IPS-NIHi7 (cell line): Measurements from ENCODE around the gene TMEM107.
A peak's percentile ranks its signal among the peaks of the same experiment; 100 is the strongest.

ENCODE experiments used
- DNase-seq: peaks from one replicate; pipeline ENCODE4 v3.0.0; 2012; ENCODE audit warnings: mixed read lengths; ENCODE audit errors: extremely low spot score

Gene TMEM107

DNA sequence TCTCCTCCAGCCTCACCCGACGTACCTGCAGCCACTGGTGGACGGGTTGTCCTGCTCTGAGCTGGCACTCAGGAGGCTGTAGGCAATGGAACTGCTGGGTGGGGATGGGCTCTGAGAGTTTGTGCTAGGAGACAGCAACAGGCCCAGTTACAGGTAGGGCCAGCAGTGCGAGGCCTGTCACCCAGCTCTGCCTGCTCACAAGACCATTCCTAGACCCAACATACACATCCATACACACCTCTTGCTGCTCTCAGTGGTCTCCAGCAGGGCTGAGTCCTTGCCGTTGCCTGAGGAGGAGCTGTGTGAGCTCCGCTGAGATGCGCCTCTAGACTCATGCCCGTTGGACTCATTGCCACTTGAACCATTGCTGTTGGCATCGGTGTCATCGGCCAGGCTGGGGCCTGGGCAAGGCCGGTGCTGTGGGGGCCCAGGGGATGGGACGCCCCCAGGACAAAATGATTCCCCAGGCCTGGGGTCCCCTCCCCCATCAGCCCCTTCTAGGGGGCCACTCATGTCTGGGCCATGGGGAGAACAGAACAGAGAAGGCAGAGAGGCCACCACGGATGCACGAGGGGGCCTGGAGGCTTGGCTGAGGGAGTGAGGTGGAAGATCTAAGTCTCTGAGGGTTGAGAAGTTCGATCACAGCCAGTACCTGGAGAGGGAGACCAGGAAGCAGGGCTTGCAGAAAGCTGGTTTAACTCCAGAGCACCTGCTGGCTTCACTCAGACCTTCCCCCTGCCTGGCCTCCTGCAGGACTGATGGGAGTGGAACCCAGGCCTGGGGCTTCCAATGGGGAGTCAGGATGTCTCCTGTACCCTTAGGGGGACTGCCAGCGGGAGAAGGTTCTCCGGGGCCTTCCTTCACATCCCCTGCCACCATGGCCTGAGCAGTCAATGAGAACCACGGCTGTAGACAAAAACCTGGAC, 25.7 kb downstream of the TMEM107 start:
- DNase-seq: no peak

DNA sequence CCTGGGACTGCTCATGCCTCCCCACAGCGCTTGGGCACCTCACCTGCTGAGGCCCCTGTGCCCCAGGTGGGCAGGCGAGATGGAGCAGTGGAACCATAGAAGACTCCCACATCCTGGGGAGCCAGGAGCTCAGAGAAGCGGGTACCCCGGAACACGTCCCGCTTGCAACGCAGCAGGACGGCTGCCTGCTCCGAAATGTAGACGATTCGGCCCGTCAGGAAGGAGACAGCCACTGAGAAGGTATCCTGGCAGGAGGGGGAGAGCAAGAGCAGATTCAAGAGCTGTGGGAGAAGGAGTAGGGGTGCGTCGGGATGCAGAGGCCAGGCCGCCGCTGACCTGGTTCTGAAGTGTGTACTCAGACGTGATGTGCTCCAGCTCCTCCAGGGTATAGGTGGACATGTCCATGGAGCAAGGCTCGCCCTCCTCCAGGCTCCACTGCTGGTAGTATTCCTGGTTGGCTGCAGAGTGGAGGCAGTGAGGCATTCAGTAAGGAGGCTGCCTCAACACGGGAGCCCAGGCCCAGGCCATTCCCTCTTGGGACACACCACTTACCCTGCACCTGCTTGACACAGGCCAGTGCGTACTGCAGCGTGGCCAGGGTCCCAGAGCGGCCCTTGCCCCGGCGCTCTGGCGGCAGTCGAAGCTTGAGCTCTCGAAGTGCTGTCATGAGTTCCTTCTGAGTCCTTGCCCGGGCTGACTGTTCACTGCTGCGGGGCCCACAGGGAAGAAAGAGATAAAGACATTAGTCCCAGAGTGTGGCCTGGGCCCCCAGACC, 26.6 kb downstream of the TMEM107 start:
- DNase-seq: no peak

DNA sequence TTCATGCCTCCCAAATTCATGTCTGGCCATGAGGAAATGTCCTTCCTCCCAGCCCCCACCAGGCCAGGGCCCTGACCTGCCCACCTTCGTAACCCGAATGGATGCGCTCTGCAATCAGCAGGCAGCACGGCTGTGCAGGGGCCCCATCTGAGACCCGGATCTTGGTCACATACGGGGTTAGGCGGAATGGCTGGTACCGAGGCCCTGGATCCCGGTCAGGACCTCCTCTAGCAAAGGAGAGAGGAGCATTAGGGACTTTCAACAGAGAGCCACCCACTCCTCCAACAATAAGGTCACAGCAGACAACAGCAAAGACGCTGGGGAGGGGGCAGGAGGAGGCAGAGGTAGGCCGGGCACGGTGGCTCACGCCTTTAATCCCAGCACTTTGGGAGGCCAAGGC, 27.6 kb downstream of the TMEM107 start:
- DNase-seq: no peak

DNA sequence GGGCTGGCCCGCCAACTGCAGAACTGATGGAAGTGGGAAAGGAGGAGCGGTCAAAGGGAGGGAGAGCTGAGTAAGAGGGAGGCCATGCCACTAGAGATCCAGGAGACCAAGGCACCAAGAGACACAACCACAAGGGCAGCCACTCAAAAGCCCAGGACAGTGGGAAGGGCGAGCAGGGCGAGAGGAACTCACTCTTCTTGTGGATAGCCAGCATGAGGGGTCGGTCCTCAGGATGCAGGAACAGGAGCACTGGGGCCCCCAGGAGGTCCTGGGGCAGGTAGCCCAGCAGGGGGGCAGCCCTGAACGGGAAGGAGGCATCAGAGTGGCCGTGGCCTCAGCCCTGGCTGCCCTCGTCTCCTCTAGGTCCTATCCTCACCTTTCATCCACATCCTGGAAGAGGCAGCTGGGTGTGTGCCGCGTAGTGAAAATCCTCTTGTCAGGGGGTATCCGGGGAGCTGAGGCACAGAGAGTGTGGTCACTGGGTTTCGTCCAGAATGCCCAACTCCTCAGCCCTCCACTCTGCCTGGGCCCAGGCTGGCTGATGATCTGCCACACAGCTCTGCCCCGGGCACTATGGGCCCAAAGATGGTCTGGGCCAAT, 28.3 kb downstream of the TMEM107 start:
- no peak for DNase-seq

DNA sequence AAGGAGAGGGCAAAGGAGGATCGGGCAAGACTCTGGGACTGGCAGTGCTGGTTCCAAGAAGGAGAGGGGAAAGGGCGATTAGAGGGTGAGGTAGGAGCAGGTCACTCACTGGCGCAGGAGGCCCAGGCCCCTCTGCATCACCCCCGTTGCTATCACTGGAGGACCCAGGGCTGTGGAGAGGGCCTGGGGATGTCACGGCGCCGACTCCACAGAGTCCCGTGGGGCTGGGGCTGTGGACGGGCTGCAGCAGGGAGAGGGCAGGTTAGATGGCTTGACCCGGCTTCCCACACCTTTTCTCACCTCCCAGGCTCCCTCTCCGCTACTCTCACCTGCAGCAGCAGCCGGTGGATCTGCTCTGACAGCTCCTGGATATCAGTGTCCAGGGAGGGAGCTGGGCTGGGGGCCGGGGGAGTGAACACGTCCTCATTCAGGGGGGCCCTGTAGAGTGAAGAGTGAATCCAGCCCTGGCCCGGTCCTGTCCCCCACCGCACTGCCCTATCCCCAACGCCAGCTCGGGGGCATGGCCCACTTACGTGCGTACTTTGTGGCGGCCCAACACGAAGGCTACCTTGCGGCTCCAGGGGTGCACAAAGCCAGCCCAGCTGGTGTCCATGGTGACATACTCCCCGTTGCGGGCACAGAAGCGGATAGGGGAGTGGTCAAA, 28.9 kb downstream of the TMEM107 start:
- DNase-seq: no peak

DNA sequence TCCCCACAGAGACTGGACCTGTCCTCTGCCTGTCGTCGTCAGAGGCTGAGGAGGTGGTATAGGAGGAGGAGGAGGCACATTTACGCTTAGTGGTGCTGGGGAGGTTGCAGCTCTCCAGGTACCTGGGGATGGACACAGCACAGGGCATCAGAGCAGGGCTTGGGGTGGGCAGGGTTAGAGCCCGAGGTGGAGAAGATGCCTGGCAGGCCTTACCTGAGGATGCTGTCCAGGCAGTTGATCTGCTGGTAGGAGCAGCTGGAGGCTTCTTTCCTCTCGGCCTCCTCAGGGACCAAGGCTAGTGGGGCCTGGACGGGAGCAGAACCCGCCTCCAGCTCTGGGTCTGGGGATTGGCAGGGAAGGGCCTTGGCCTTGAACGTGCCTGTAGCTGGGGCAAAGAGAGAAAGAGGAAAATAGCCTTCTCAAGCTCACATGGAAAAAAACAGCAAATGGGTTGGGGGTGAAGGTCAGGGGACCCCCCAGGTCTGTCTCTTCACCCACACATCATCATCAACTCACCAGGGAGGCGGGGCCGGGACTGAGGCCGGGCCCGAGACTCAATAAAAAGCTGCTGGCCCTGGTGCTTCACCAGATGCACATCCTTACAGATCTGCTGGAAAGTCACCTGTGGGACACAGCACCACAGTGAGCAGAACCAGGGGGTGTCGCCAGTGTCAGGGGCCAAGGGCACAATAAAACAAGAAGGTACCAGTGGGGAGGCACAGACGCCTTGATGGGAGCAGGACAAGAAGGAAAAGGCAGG, 29.6 kb downstream of the TMEM107 start:
- no peak for DNase-seq

DNA sequence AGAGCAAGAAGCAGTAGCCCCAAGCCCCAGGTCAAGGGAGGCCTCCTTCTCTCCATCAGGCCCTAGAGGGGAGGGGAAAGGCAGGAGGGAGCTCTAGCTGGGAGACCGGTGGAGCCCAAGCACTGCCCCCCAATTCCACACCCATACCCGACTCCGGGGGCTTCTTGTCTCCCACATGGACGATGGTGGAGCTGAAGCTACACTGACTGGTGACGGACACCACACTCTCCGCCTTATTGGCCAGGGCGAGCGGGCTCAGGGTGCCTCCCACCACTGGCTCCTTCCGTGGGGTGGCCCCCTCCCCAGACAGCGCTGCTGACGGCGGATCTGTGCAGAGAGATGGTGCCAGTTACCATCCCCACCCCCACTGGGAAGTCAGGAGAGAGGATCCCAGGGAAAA, 30.4 kb downstream of the TMEM107 start:
- no peak for DNase-seq

DNA sequence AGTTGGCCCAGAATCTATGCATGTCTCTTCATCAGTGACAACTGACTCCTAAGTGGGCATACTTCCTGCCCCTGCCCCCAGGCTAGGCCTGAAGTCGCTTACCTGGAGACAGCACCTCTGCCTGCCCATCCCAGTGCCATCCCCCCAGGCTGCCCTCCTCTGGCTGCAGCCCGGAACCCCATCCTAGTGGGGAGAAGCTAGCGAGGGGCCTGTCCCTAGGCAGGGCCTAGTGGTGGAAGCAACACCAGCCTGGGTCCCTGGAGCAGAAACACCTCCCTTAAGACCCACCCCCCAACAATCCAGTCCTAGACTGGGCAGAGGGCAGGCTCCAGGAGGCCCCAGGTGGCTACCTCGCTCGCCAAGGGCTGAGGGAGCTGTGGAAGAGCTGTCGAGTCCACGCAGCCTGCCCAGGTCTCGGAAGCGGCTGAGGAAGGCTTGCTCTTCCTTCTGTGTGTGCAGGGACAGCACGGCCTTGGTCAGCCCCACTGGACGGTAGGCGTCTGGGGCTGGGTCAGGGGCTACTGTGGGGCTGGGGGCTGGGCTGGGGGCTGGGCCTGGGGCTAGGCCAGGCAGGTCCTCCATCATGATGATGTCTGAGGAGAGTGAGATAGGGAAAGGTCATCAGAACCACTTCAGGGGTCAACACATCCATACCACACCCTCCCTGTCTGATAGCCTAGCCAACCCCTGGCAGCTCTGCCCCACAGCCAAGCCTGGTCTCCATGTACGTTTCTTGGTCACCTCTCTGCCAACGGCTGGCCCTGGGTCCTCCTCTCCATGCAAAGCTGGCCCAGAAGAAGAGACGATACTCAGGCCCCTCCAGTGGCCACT, 31.6 kb downstream of the TMEM107 start:
- DNase-seq: no peak

DNA sequence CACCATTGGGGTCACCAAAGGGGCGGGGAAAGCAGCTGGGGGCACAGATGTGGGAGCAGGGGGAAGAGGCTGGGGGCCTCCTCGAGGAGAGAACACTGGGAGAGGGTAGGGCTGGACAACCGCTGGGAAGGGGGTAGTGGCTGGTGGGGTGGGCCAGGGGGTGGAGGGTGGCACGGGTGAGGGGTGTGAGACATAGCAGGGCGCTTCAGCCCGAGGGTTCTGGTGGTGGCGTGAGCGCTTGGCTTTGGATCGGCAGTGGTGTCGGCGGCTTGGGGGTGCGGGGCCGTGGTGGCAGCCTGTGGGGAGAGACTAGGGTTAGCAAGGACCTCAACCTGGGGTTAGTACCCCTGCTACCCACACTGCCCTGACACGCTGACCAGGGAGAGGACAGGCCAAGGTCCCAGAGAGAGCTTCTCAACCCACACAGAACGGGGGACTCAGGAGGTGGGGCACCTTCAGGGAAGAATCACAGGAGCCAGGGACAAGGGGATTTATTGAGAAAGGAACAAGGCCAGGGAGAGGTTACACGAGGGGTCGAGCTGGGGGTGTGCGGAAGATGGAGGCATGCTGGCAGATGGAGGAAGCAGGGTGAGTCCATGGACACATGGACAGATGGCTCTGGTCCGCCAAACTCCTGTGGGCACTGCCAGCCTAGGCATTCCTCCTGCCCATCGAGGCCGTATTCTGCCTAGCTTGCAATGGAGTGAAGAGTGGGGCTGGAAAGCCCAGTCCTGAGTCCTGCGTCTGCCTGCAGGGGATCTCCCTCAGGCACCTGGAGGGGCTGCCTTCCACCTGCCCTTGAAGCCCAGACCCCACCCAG, 32.4 kb downstream of the TMEM107 start:
- no peak for DNase-seq

DNA sequence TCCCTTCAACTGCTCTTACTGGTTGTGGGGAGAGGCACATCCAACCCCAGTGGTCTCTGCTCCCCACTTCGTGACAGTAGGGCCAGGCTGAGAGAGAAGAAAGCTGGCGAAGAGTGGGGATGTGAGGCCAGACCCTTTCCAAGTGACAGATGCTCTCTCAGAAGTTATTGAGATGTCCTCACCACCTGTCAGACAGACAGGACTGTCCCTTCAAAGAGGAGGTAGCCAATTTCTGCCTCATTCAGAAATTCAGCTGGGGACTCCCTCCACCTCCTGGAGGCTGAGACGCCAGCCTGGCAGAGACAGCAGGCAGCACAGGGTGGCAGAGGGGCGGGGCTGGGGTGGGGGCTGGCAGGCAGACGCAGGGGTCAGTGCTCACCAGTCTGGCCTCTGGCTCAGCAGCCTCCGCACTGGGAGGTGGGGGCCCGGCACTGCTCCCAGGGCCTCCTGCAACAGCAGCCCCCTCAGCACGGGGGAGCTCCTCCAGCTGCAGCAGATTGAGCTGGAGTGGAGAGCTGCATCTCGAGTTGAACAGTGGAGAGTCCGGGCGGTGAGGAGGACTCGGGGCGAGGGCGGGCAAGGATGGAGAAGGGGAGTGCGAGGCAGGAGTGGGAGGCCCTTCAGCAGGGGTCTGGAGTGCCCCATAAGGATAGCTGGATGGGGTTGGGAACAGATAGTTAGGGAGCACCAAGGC, 33.1 kb downstream of the TMEM107 start:
- no peak for DNase-seq

DNA sequence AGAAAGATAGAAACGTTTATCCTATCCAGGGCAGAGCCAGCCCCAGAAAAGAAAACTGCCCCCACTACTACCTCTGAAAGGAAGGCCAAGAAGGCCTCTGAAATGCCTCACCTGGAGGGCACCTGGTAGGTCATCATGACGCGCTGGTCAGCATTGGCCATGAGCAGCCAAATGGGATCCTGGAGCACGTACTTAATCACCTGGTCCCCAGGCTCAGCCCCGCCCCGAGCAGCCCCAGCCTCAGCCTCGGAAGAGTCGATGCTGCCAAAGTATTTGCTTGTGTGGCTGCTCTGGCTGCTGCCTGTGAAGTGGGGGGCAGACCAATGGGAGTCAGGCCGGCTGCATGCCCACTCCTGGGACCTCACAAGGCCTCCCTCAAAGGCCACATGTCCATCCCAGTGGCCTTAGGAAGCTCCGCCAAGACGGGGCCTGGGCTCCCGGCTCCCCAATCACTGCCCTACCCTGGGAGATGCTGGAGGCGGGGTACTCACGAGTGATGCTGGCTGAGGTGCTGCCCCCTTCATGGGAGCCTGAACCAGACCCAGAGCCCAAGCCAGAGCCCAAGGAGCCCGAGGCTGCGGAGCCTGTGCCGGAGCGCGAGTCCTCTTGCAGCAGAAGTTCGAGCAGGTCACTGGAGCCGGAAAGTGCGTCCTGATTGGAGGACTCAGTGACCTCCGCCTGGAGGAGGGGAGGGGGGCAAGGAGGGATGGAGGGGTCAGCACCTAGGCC, 33.9 kb downstream of the TMEM107 start:
- no peak for DNase-seq

DNA sequence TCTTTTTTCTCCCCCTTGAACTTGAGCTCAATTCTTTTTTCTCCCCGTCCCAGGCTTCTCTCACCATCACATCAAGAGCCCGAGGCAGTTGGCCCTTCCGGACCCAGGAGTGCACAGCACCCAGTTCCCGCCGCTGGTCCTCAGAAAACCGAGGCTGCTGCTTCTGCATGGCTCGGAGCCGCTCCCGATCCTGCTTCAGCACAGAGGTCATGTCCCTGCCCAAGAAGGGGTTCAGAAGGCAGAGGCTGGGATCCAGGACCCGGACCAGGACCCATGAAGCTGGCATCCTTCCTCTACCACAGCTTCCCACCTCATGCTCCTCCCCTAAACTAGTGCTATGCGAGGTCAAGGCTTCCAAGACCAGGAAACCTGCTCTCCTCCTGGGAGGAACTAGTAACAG, 34.4 kb downstream of the TMEM107 start:
- no peak for DNase-seq

DNA sequence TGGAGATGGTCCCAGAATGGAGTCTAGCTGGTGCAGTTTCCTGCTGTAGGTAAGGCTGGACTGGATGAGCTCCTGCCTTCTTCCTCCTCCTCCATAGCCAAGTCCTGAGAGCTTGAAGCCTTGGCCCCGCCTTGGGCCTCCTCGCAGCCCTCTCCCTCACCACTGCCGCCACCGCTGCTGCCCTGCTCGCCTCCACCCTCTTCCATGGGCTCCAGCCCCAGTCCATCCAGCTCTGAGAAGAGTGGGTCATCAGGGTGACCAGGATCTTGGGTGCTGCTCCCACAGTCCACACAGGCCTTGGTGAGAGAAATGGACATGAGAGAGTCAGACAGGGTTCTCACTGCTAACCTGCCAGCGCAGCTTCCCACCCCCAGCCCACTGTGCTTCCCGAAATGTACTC, 35.1 kb downstream of the TMEM107 start:
- DNase-seq: no peak

DNA sequence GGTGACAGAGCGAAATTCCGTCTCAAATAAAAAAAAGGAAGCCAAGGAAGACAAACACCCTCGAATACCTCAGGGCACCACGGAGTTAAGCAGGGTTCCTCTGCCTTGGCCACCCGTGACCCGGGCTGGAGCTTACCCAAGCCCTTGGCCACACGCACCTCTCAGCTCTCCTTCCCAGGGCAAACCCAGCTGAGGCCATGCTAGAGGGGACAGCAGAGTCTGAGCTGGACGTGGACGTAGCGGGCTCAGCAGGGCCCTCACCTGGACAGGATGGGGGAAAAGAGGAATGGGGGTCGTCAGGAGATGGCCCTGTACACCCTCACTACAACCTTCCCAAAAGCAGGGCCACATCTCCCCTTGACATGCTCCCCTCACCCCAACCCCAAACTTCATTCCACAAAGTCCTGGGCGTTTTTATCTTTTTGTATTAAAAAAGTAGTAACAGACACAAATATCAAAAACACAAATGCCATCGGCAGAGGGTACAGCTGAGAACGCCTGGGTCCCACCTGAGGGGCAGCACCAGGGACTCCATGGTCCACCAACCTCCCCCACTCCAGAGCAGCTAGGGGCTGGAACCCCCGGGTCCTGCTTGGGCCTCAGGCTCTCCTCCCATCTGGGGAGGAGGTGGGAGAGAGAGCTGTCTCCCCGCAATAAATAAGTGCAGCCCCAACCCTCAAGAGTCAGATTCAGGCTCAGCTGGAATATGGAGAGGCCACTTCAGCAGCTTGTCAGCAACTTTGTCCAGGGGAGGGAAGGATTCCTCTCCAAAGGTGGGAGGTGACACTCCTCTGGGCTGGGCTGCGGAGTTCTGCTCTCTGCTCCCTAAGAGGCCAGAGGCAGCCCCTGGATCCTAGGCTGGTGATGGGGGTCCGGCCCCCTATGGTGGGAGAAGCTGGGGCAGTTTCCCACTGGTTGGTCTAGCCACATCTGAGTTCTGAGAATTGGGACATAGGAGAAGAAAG, 35.8 kb downstream of the TMEM107 start:
- no peak for DNase-seq

DNA sequence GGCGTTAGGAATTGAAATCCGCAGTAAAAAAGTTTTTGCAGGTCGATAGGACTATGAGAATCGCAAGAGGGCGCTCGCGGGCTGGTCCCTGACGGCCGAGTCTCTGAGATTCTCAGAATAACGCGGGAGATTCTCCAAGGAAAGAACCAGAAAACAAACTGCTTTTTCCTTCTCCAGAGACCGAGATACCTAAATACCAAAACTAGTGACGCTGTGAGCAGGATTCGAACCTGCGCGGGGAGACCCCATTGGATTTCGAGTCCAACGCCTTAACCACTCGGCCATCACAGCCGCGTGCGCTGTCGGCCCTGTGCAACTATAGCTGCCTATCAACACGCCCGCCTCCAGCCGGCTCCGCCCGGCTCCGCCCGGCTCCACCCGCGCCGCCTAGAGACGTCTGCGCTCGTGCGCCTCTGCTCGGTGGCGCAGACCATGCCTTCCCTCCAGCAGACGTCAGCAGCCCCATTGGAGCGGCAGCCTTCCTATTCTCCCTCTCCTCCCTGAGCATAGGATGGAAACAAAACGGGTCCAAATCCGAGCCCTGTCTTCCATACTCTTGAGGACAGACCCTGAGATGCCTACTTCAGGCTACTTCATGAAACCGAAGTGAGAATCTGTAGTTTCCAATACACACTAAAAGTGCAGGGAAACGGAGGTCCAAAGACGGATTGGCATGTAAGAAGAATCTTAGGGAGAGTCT, 37.4 kb downstream of the TMEM107 start:
- DNase-seq: peak; percentile 84

DNA sequence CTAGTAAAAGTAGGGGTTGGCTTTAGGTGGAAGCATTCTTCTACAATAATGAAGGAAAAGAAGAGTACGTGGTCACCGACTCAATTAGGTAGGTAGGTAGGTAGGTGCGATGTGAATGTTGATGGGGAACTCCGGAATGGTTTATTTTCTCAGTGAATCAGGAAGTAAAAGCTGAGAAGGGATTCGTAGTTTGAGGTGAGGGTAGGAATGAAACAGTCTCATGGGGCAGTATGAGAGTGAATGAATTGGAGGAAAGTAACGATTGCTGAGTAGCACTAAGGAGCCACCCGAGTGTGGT, 37.9 kb downstream of the TMEM107 start:
- DNase-seq: no peak
